ENCODE measurements around the gene COL17A1. TPM values are rescaled to one million over a fixed set of nuclear protein-coding genes. Genes with fewer than 3 reads are reported as not detected.
A peak's percentile ranks its signal among the peaks of the same experiment; 100 is the strongest.

COL17A1 gene
- total and polyA plus RNA-seq, 9 of the 15 experiments (the other 6 are each of a cell fraction or from before 2014, with no cell fraction given), result not detected

GRCh38 chr10:104120903-104121484, 35.3 kb upstream of the COL17A1 start (continued):
- TF ChIP-seq CTCFL (IDR thresholded peaks at IDR 0.05; ENCODE audit: borderline replicate concordance, insufficient read depth, low read depth, low read length, poor library complexity, severe bottlenecking) (no peak), GABPB1 (CRISPR knock-in tag; IDR thresholded peaks at IDR 0.05) (no peak), DMBX1 (CRISPR knock-in tag; IDR thresholded peaks at IDR 0.05; ENCODE audit: borderline replicate concordance) (no peak), TFE3 (CRISPR knock-in tag; IDR thresholded peaks at IDR 0.05) (peak; percentile 26; the same call in 1 of the 2 replicates), CCNT2 (IDR thresholded peaks at IDR 0.05; ENCODE audit: borderline replicate concordance, extremely low read depth, insufficient read length, low read depth, low read length) (no peak), HDAC6 (IDR thresholded peaks at IDR 0.05; ENCODE audit: low read depth, low read length) (no peak), TOE1 (IDR thresholded peaks at IDR 0.05; ENCODE audit: borderline replicate concordance) (peak; percentile 64; the same call in 1 of the 2 replicates), TOE1 (CRISPR knock-in tag; IDR thresholded peaks at IDR 0.05; ENCODE audit: borderline replicate concordance, low read depth) (no peak), USF1 (CRISPR knock-in tag; IDR thresholded peaks at IDR 0.05) (peak; percentile 65)
